SH-SY5Y (cell line): ENCODE data around the gene CHMP6.

Experiments used
- GATA2 ChIP-seq: IDR thresholded peaks from 2 replicates; pipeline ENCODE4 v1.6.1; 2011; ENCODE audit warnings: mild to moderate bottlenecking, low read depth, low read length
- GATA3 ChIP-seq: IDR thresholded peaks from 2 replicates; pipeline ENCODE4 v1.6.1; 2011; ENCODE audit warnings: low read depth, mild to moderate bottlenecking, low read length, moderate library complexity

- TF ChIP-seq GATA3 (no peak), GATA2 (no peak)
Observed at GRCh38 chr17:80960037-80960796, 31.4 kb upstream of the CHMP6 start.
